ENCODE measurements around the gene MLN. TPM values are rescaled to one million over a fixed set of nuclear protein-coding genes. Genes with fewer than 3 reads are reported as not detected.

MLN gene
- total RNA-seq, 6 experiments from 2014 or later: not detected

DNA sequence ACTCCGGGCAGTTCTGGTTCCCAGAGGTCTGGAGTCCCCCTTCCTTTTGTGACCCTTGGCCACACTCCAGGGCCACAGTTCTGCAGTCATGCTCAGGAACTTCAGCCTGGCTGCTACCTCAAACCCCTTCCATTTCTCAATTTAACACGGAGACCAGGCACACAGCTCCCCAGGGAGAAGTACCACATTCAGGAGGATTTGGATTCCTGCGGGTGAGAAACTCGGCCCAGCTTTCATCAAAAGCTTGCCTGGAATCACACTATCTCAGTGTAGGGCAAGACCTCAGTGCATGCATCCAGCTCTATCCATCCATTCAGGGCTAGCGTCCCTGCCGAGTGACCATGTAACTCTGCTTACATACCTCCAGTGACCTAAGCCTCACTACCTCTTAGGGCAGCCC is 40.3 kb downstream of the MLN start:
- TF ChIP-seq, protein P1, sequence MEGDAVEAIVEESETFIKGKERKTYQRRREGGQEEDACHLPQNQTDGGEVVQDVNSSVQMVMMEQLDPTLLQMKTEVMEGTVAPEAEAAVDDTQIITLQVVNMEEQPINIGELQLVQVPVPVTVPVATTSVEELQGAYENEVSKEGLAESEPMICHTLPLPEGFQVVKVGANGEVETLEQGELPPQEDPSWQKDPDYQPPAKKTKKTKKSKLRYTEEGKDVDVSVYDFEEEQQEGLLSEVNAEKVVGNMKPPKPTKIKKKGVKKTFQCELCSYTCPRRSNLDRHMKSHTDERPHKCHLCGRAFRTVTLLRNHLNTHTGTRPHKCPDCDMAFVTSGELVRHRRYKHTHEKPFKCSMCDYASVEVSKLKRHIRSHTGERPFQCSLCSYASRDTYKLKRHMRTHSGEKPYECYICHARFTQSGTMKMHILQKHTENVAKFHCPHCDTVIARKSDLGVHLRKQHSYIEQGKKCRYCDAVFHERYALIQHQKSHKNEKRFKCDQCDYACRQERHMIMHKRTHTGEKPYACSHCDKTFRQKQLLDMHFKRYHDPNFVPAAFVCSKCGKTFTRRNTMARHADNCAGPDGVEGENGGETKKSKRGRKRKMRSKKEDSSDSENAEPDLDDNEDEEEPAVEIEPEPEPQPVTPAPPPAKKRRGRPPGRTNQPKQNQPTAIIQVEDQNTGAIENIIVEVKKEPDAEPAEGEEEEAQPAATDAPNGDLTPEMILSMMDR (IDR thresholded peaks at IDR 0.05): no peak
- TF ChIP-seq POLR2A (IDR thresholded peaks at IDR 0.05): no peak
- ATAC-seq (no peak), DNase-seq (no peak)
- Histone ChIP-seq H3K27me3 (no peaks in the 10 kb centered on the region), H3K27ac (no peak overlapping the region), H3K4me3 (no peak overlapping the region), H3K4me1 (peaks cover 0 to 31% (median 10%) of the 10 kb centered on the region in 4 donors), H3K9me3 (no peaks in the 10 kb centered on the region), H3K36me3 (no peaks in the 10 kb centered on the region)
- WGBS (ENCODE audit: insufficient coverage, low coverage, low lambda C conversion rate, missing lambda C conversion rate): 61% methylated on average over 4 of the region's 6 CpGs
- intact Hi-C loops (cut with DNase I): loop anchor here (5.0 to 10.0 kb wide), 4 partner anchors 49 to 391 kb away; partner anchors contain the start of genes UQCC2 (in 2 of the 2) and BAK1 (in 1 of the 2)

DNA sequence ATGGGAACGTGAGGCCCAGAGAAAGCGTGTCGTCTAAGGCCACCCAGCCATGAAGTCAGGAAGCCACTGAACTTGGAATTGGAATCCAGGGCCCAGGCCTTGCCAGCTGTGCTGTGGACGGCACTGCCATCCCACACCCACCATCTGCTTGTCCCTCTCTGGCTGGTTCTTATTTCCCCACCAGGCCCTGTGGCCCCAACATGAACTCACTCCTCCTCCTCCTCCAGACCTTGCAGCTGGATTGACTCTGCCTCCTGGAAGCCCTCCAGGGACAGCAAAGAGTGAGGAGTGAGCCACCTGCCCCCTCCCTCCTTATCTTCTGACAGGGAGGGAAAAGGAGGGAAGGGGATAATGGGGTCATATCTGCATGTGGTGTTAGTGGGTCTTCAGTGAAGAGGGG is 41.1 kb downstream of the MLN start:
- intact Hi-C loops (cut with DNase I): loop anchor here (5.0 to 10.0 kb wide), 4 partner anchors 48 to 392 kb away; partner anchors contain the start of genes UQCC2 (in 2 of the 2) and BAK1 (in 1 of the 2)
- H3K4me3 ChIP-seq: no peak overlapping the region
- no peak for TF ChIP-seq POLR2A (IDR thresholded peaks at IDR 0.05)
- TF ChIP-seq, protein P1 (IDR thresholded peaks at IDR 0.05): no peak
- no peak overlapping the region for H3K27ac ChIP-seq
- H3K4me1 ChIP-seq: peaks cover 0 to 36% (median 10%) of the 10 kb centered on the region in 4 donors
- no peak for DNase-seq
- 39% methylated on average over 2 of the region's 4 CpGs for WGBS (ENCODE audit: insufficient coverage, low coverage, low lambda C conversion rate, missing lambda C conversion rate)
- H3K36me3 ChIP-seq: no peaks in the 10 kb centered on the region
- H3K27me3 ChIP-seq: no peaks in the 10 kb centered on the region
- no peak for ATAC-seq
- H3K9me3 ChIP-seq: no peaks in the 10 kb centered on the region

DNA sequence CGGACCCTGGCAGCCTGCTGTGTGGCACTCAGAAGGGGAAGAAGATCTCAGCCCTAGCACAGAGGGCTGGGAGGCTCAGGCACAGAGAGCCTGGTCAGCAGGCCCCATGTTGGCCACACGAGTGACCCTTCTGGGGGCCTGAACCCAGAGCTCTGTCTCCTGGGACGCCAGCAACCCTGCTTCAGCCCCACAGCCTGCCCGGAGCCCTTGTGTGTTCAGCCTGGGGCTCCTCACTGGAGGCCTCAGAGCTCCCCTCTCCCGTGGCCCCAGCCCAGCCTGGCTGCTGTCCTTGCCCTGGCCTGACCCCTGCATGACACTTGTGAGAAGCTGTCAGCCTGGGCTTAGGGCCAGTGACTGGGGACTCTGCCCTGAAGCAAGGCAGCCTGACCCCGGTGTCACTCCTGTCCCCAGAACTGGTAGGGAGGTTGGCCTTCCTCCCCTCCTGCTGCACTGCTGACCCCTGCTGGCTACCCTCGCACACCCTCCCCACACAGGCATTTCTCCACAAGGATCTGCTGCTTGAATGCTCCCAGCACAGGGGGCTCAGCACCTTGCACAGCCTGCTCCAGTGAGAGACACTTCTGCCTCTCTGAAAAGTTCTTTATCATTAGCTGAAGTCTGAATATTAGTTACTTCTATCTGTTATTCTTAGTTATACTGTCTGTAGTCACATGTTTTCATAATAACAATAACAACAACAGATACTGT is 41.7 kb downstream of the MLN start:
- Histone ChIP-seq H3K27ac (peak overlapping the region in 2 of 3 donors; percentile 47 to 83), H3K27me3 (no peaks in the 10 kb centered on the region), H3K9me3 (no peaks in the 10 kb centered on the region), H3K36me3 (no peaks in the 10 kb centered on the region), H3K4me1 (peaks cover 0 to 36% (median 10%) of the 10 kb centered on the region in 4 donors), H3K4me3 (no peak overlapping the region)
- peak; percentile 93 to 97 (median 96) for ATAC-seq
- peak; percentile 95 to 98 (median 98) for DNase-seq
- WGBS (ENCODE audit: insufficient coverage, low coverage, low lambda C conversion rate, missing lambda C conversion rate): 38% methylated on average over 1 of the region's 7 CpGs
- TF ChIP-seq, protein P1 (IDR thresholded peaks at IDR 0.05): peak; percentile 82 to 92 (median 86)
- TF ChIP-seq POLR2A (IDR thresholded peaks at IDR 0.05): no peak
- intact Hi-C loops (cut with DNase I): loop anchor here (5.0 to 10.0 kb wide), 4 partner anchors 47 to 393 kb away; partner anchors contain the start of genes UQCC2 (in 2 of the 2) and BAK1 (in 1 of the 2)

DNA sequence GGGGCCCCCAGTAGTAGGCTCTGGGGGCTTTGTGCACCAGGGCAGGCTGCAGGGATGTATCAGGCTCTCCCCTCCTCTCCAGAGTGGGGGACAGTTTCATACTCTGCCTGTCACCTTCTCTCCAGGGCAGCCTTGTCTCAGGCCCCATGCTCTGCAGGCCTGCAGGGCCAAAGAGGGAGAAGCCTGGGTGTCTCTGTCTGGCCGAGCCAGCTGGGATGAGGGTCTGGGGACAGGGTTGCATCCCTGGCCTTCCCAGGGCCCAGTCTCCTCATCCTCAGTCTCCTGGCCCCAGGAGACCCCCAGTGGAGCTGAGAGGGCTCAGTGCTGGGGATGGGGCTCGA is 42.3 kb downstream of the MLN start:
- TF ChIP-seq POLR2A (IDR thresholded peaks at IDR 0.05): no peak
- TF ChIP-seq, protein P1 (IDR thresholded peaks at IDR 0.05): no peak
- 50% methylated on average over 1 of the region's 2 CpGs for WGBS (ENCODE audit: insufficient coverage, low coverage, low lambda C conversion rate, missing lambda C conversion rate)
- Histone ChIP-seq H3K4me3 (no peak overlapping the region), H3K27ac (peak overlapping the region in 2 of 3 donors; percentile 47 to 83), H3K27me3 (no peaks in the 10 kb centered on the region), H3K9me3 (no peaks in the 10 kb centered on the region), H3K36me3 (no peaks in the 10 kb centered on the region), H3K4me1 (peaks cover 0 to 36% (median 10%) of the 10 kb centered on the region in 4 donors)
- intact Hi-C loops (cut with DNase I): loop anchor here (5.0 to 10.0 kb wide), 4 partner anchors 47 to 393 kb away; partner anchors contain the start of genes UQCC2 (in 2 of the 2) and BAK1 (in 1 of the 2)
- ATAC-seq (peak in 1 of 4 donors; percentile 1), DNase-seq (no peak)
